Lung (tissue), 12 donors: ENCODE measurements around the gene FRZB. TPM values are rescaled to one million over a fixed set of nuclear protein-coding genes. Genes with fewer than 3 reads are reported as not detected.

ENCODE experiments used
- ATAC-seq: fragments of 200-7000 bp; cut with Tn5 transposase; one replicate; pipeline ENCODE4 v1.9.1; 2020; ENCODE audit warnings: moderate number of reproducible peaks; ENCODE audit not compliant: insufficient read depth, low FRiP score
- DNase-seq, 3 donors: peaks; one replicate each; pipeline ENCODE4 v3.0.0-alpha.2; 2013 to 2017
- H3K27ac ChIP-seq, 2 donors: one replicate each; pipeline ENCODE4 v1.5.1; 2013; ENCODE audit warnings: mild to moderate bottlenecking in 2 of 2, moderate library complexity in 2 of 2, control low read depth in 1 of 2, inconsistent platforms in 1 of 2, low read depth in 1 of 2, low read length in 1 of 2
- H3K27me3 ChIP-seq, 3 donors: one replicate each; pipeline ENCODE4 v1.5.1; 2013; ENCODE audit warnings: low read length in 2 of 3; ENCODE audit not compliant: control insufficient read depth in 3 of 3, insufficient read depth in 3 of 3
- H3K36me3 ChIP-seq, 4 donors: one replicate each; pipeline ENCODE4 v1.5.1; 2013; ENCODE audit warnings: low read length in 4 of 4, mild to moderate bottlenecking in 1 of 4, moderate library complexity in 1 of 4; ENCODE audit not compliant: control insufficient read depth in 4 of 4, insufficient read depth in 4 of 4
- H3K4me1 ChIP-seq, 5 donors: one replicate each; pipeline ENCODE4 v1.5.1; 2013; ENCODE audit warnings: low read length in 5 of 5, mild to moderate bottlenecking in 2 of 5, moderate library complexity in 1 of 5; ENCODE audit not compliant: control insufficient read depth in 5 of 5, insufficient read depth in 5 of 5
- H3K4me3 ChIP-seq: one replicate; pipeline ENCODE4 v1.5.1; 2013; ENCODE audit warnings: mild to moderate bottlenecking, control low read depth, moderate library complexity
- H3K9ac ChIP-seq, 2 donors: one replicate each; pipeline ENCODE4 v1.5.1; 2013; ENCODE audit warnings: low read length in 2 of 2, control low read depth in 1 of 2; ENCODE audit not compliant: insufficient read depth in 1 of 2
- H3K9me3 ChIP-seq, 4 donors: one replicate each; pipeline ENCODE4 v1.5.1; 2013; ENCODE audit warnings: low read length in 3 of 4, mild to moderate bottlenecking in 1 of 4, moderate library complexity in 1 of 4; ENCODE audit not compliant: control insufficient read depth in 4 of 4, insufficient read depth in 3 of 4
- CTCF ChIP-seq: IDR thresholded peaks from 2 replicates; pipeline ENCODE4 v1.5.1; 2012; ENCODE audit warnings: mild to moderate bottlenecking; ENCODE audit errors: control extremely low read depth, extremely low read depth
- WGBS, 2 donors: extraction: QIAGEN DNeasy Blood & Tissue Kit; methylation state at CpG; one replicate each; pipeline ENCODE4 v1.1.7; 2013; 5-methylcytosine and 5-hydroxymethylcytosine counted together
- polyA plus RNA-seq, 2 donors: library from polyadenylated mRNA; stranded (reverse); fragments of 200-250 nt; gene quantifications; one replicate each; pipeline ENCODE4 v1.2.1, GENCODE V29; 2013
- total RNA-seq, 2 donors: library from RNA; depleted of rRNA in 1 of 2; stranded (reverse); fragments of >200 nt in 1 of 2; gene quantifications; one replicate each; pipeline ENCODE4 v1.2.1, GENCODE V29; 2014 to 2021
- donor health status: control.
- donor health status: control.
- donor health status: Bipolar disorder and iron deficiency.
- donor health status: healthy.
- donor health status: DM: yes; HTN: yes; CAD: no.

The FRZB gene
- total and polyA plus RNA-seq, 4 donors = 0.19 to 7.4 (median 1.6) TPM

GRCh38 chr2:182814804-182815203, 51.6 kb downstream of the FRZB start:
- peaks cover 0 to 18% (median 2%) of the 10 kb centered on the region in 5 donors for H3K4me1 ChIP-seq
- no peaks in the 10 kb centered on the region for H3K27me3 ChIP-seq
- H3K4me3 ChIP-seq = no peak overlapping the region
- no peak overlapping the region for H3K27ac ChIP-seq
- 86 to 90% methylated on average over 3 of the region's 3 CpGs for WGBS, 2 donors
- H3K9me3 ChIP-seq = no peaks in the 10 kb centered on the region
- no peaks in the 10 kb centered on the region for H3K36me3 ChIP-seq
- H3K9ac ChIP-seq = no peak overlapping the region
- DNase-seq (no peak), ATAC-seq (no peak)
- TF ChIP-seq CTCF = no peak

- no peaks in the 10 kb centered on the region for H3K36me3 ChIP-seq
- 82 to 90% methylated on average over 6 of the region's 6 CpGs for WGBS, 2 donors
- H3K27ac ChIP-seq = no peak overlapping the region
- H3K4me1 ChIP-seq = peaks cover 0 to 18% (median 2%) of the 10 kb centered on the region in 5 donors
- no peak for TF ChIP-seq CTCF
- H3K27me3 ChIP-seq = no peaks in the 10 kb centered on the region
- H3K4me3 ChIP-seq = no peak overlapping the region
- H3K9me3 ChIP-seq = no peaks in the 10 kb centered on the region
- no peak for ATAC-seq
- DNase-seq = no peak
- no peak overlapping the region for H3K9ac ChIP-seq
Measured at GRCh38 chr2:182814380-182814779, 52.1 kb downstream of the FRZB start.

GRCh38 chr2:182810087-182810486, 56.4 kb downstream of the FRZB start:
- WGBS, 2 donors = 89 to 93% methylated on average over 3 of the region's 3 CpGs
- Histone ChIP-seq H3K9me3 (no peaks in the 10 kb centered on the region), H3K9ac (no peak overlapping the region), H3K4me3 (no peak overlapping the region), H3K27ac (no peak overlapping the region), H3K4me1 (no peaks in the 10 kb centered on the region), H3K27me3 (no peaks in the 10 kb centered on the region), H3K36me3 (no peaks in the 10 kb centered on the region)
- no peak for TF ChIP-seq CTCF
- DNase-seq (no peak), ATAC-seq (no peak)

GRCh38 chr2:182807319-182807718, 59.1 kb downstream of the FRZB start:
- H3K9me3 ChIP-seq = no peaks in the 10 kb centered on the region
- ATAC-seq = no peak
- no peak overlapping the region for H3K9ac ChIP-seq
- H3K27ac ChIP-seq = no peak overlapping the region
- no peaks in the 10 kb centered on the region for H3K36me3 ChIP-seq
- 66 to 84% methylated on average over 3 of the region's 3 CpGs for WGBS, 2 donors
- TF ChIP-seq CTCF = no peak
- no peaks in the 10 kb centered on the region for H3K27me3 ChIP-seq
- no peaks in the 10 kb centered on the region for H3K4me1 ChIP-seq
- H3K4me3 ChIP-seq = no peak overlapping the region
- no peak for DNase-seq
